ENCODE measurements around the gene FOXP1. TPM values are rescaled to one million over a fixed set of nuclear protein-coding genes. Genes with fewer than 3 reads are reported as not detected.

FOXP1 gene
- total RNA-seq, 1 experiment from 2014 or later, result 334 TPM

DNA sequence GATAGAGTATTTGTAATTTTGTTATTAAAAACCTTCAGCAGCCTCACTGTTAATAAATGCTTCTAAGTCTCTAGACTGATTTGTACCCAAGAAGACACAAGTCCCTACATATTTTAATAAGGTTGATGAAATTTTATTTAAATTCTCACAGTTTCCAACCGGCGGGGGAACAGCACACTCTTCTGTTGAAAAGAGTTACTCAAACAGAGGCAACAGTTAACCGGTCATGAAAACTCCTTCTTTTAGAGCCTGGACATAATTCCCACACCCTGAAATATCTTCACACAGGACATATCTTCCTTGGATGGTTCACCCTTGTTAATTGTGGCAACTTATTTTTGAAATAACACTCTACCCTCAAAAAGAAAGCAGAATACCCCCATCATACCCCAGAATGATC lies 278.8 kb downstream of the FOXP1 start:
- no peak overlapping the region for H2AFZ ChIP-seq (ENCODE audit: low read length)
- H3K36me3 ChIP-seq (ENCODE audit: insufficient read depth, low read length), result peaks cover 37% of the 10 kb centered on the region
- no peaks in the 10 kb centered on the region for H3K27me3 ChIP-seq (ENCODE audit: low read length)
- H3K27ac ChIP-seq (ENCODE audit: low read length), result peak overlapping the region; percentile 94
- H3K9ac ChIP-seq (ENCODE audit: low read length), result peak overlapping the region; percentile 76
- peaks cover 80% of the 10 kb centered on the region for H3K4me1 ChIP-seq (ENCODE audit: low read length)
- peaks cover 39% of the 10 kb centered on the region for H4K20me1 ChIP-seq (ENCODE audit: insufficient read depth, low read depth, low read length)
- H3K79me2 ChIP-seq (ENCODE audit: low read length), result peaks cover 100% of the 10 kb centered on the region
- peak overlapping the region; percentile 89 for H3K4me3 ChIP-seq (ENCODE audit: low read length)
- no peaks in the 10 kb centered on the region for H3K9me2 ChIP-seq (replicated peaks; ENCODE audit: insufficient read depth, low read length)
- H3K9me3 ChIP-seq (ENCODE audit: low read length), result no peaks in the 10 kb centered on the region
- DNase-seq, result peak; percentile 83
- peak overlapping the region; percentile 97 for H3K4me2 ChIP-seq (ENCODE audit: low read depth, low read length, poor library complexity, severe bottlenecking)

DNA sequence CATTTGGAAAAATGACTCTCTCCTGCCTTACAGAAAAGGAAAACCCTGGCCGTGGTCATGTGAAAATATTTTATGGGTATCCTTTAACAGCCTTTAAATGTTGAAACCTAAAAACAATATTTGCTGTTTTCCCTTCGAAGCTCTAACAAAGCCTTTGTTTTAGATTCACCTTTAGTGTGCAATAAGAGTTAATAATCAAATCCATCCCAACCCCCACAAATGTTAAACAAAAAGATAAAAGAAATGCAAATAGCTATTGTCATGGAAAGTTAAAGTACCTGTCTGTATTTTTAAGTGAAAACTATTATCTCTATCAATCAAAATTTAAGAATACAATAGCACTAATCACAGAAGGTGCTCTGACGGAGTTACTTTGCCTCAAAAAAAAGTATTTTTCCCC lies 279.3 kb downstream of the FOXP1 start:
- Histone ChIP-seq H3K9me3 (ENCODE audit: low read length) (no peaks in the 10 kb centered on the region), H3K27ac (ENCODE audit: low read length) (peak overlapping the region; percentile 94), H3K4me1 (ENCODE audit: low read length) (peaks cover 79% of the 10 kb centered on the region), H3K9me2 (replicated peaks; ENCODE audit: insufficient read depth, low read length) (no peaks in the 10 kb centered on the region), H2AFZ (ENCODE audit: low read length) (no peak overlapping the region), H3K27me3 (ENCODE audit: low read length) (no peaks in the 10 kb centered on the region), H3K4me3 (ENCODE audit: low read length) (peak overlapping the region; percentile 89), H3K4me2 (ENCODE audit: low read depth, low read length, poor library complexity, severe bottlenecking) (peak overlapping the region; percentile 97), H3K36me3 (ENCODE audit: insufficient read depth, low read length) (peaks cover 41% of the 10 kb centered on the region), H4K20me1 (ENCODE audit: insufficient read depth, low read depth, low read length) (peaks cover 41% of the 10 kb centered on the region), H3K9ac (ENCODE audit: low read length) (peak overlapping the region; percentile 76), H3K79me2 (ENCODE audit: low read length) (peaks cover 100% of the 10 kb centered on the region)
- DNase-seq, result peak; percentile 60

DNA sequence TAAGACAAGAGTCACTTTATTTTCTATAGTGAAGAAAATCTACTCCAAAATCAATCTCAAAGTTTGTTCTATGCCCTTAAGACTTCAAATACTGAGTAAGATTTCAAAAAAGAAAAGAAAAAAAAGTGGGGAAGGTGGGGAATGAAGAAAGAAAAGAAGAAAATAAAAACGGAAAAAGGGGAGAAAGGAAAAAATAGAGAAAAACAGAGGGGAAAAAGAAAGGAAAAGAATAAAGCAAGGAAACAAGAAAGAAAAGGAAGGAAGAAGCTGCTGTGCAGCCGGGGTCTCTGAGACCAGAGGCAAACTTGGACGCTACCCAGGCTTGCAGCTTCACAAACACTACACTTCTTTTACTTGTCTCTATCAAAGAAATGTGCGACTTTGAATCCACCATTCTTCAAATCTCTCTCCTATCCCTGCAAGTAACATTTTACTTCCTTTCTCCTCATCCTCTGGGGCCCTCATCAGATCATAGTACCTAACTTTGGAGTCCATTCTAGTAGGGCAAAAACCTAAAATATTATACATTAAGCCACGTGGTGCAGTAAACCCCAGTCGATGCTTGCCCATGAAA lies 279.8 kb downstream of the FOXP1 start:
- peak; percentile 74 for DNase-seq
- Histone ChIP-seq H2AFZ (ENCODE audit: low read length) (no peak overlapping the region), H3K9ac (ENCODE audit: low read length) (peak overlapping the region; percentile 76), H3K4me1 (ENCODE audit: low read length) (peaks cover 79% of the 10 kb centered on the region), H4K20me1 (ENCODE audit: insufficient read depth, low read depth, low read length) (peaks cover 41% of the 10 kb centered on the region), H3K27ac (ENCODE audit: low read length) (peak overlapping the region; percentile 94), H3K9me3 (ENCODE audit: low read length) (no peaks in the 10 kb centered on the region), H3K79me2 (ENCODE audit: low read length) (peaks cover 100% of the 10 kb centered on the region), H3K4me3 (ENCODE audit: low read length) (peak overlapping the region; percentile 89), H3K4me2 (ENCODE audit: low read depth, low read length, poor library complexity, severe bottlenecking) (peak overlapping the region; percentile 97), H3K36me3 (ENCODE audit: insufficient read depth, low read length) (peaks cover 47% of the 10 kb centered on the region), H3K9me2 (replicated peaks; ENCODE audit: insufficient read depth, low read length) (no peaks in the 10 kb centered on the region), H3K27me3 (ENCODE audit: low read length) (no peaks in the 10 kb centered on the region)

DNA sequence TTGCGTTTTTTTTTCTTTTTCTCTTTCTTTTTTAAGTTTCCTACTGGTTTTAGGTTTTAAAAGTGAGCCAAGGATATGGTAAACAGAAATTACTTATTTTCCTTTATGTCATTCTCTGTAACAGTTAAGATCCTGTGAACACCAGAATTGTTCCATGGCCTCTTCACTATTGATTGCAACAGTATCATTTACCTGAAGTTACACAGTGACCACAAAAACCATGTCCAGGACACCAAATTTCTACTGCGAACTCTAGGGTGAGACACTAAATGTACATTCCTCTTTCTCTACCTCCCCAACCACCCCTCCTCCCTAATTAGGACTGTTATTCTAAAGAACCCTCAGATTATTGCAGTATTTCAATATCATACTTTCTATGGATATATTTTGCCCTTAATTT lies 280.9 kb downstream of the FOXP1 start:
- peak overlapping the region; percentile 97 for H3K4me2 ChIP-seq (ENCODE audit: low read depth, low read length, poor library complexity, severe bottlenecking)
- peak overlapping the region; percentile 89 for H3K4me3 ChIP-seq (ENCODE audit: low read length)
- peaks cover 68% of the 10 kb centered on the region for H3K4me1 ChIP-seq (ENCODE audit: low read length)
- no peaks in the 10 kb centered on the region for H3K9me2 ChIP-seq (replicated peaks; ENCODE audit: insufficient read depth, low read length)
- H3K79me2 ChIP-seq (ENCODE audit: low read length), result peaks cover 100% of the 10 kb centered on the region
- H3K9ac ChIP-seq (ENCODE audit: low read length), result peak overlapping the region; percentile 76
- no peaks in the 10 kb centered on the region for H3K27me3 ChIP-seq (ENCODE audit: low read length)
- no peak overlapping the region for H2AFZ ChIP-seq (ENCODE audit: low read length)
- peaks cover 41% of the 10 kb centered on the region for H4K20me1 ChIP-seq (ENCODE audit: insufficient read depth, low read depth, low read length)
- DNase-seq, result no peak
- peaks cover 54% of the 10 kb centered on the region for H3K36me3 ChIP-seq (ENCODE audit: insufficient read depth, low read length)
- no peaks in the 10 kb centered on the region for H3K9me3 ChIP-seq (ENCODE audit: low read length)
- H3K27ac ChIP-seq (ENCODE audit: low read length), result peak overlapping the region; percentile 94

DNA sequence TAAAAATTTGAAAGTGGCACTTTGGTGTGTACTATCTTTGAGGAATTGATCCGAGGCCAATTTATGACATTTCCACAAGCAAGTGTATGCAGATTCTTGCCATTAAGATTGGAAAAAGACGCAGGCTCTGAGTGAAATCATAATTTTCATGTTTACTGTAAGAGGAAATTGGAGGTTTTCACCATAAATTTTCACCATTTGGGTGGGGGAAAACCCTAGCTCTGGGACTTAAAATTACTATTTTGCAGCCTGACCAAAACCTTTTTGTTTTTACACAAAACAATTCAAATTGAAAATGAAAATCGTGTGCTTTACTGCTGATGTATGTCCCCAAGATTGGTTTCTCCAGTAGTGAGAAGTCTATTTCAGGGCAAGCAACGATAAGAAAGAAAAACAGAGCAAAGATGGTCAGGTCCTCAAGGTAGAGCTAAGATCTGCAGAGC lies 282.6 kb downstream of the FOXP1 start:
- peak overlapping the region; percentile 97 for H3K4me2 ChIP-seq (ENCODE audit: low read depth, low read length, poor library complexity, severe bottlenecking)
- H3K9me2 ChIP-seq (replicated peaks; ENCODE audit: insufficient read depth, low read length), result no peaks in the 10 kb centered on the region
- peaks cover 100% of the 10 kb centered on the region for H3K79me2 ChIP-seq (ENCODE audit: low read length)
- H3K36me3 ChIP-seq (ENCODE audit: insufficient read depth, low read length), result peaks cover 67% of the 10 kb centered on the region
- no peak overlapping the region for H2AFZ ChIP-seq (ENCODE audit: low read length)
- no peak overlapping the region for H3K9ac ChIP-seq (ENCODE audit: low read length)
- peak overlapping the region; percentile 94 for H3K27ac ChIP-seq (ENCODE audit: low read length)
- no peaks in the 10 kb centered on the region for H3K9me3 ChIP-seq (ENCODE audit: low read length)
- peaks cover 51% of the 10 kb centered on the region for H4K20me1 ChIP-seq (ENCODE audit: insufficient read depth, low read depth, low read length)
- no peaks in the 10 kb centered on the region for H3K27me3 ChIP-seq (ENCODE audit: low read length)
- peaks cover 58% of the 10 kb centered on the region for H3K4me1 ChIP-seq (ENCODE audit: low read length)
- DNase-seq, result no peak
- peak overlapping the region; percentile 89 for H3K4me3 ChIP-seq (ENCODE audit: low read length)

DNA sequence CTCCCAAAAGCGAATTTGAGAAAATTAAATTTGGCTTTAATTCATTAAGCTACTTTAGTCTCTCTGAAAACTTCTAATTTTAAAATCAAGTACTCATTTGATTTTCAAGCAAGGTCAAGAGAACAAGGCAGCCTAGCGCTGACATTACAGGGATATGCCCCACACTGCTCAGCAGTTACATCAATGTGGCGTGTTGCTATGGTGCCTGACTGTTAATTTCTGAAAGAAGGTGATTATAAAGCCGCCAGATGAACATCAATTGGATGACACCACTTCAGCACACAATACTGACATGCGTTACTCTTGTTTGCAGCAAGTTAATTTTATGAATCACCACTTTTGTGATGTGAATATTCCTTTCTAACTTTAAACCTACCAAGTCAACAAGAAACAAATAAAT lies 284.4 kb downstream of the FOXP1 start:
- Histone ChIP-seq H3K4me1 (ENCODE audit: low read length) (peaks cover 58% of the 10 kb centered on the region), H3K79me2 (ENCODE audit: low read length) (peaks cover 100% of the 10 kb centered on the region), H2AFZ (ENCODE audit: low read length) (no peak overlapping the region), H3K27me3 (ENCODE audit: low read length) (no peaks in the 10 kb centered on the region), H3K4me3 (ENCODE audit: low read length) (no peak overlapping the region), H3K27ac (ENCODE audit: low read length) (peak overlapping the region; percentile 94), H3K9me3 (ENCODE audit: low read length) (no peaks in the 10 kb centered on the region), H3K4me2 (ENCODE audit: low read depth, low read length, poor library complexity, severe bottlenecking) (no peak overlapping the region), H4K20me1 (ENCODE audit: insufficient read depth, low read depth, low read length) (peaks cover 52% of the 10 kb centered on the region), H3K9ac (ENCODE audit: low read length) (no peak overlapping the region), H3K9me2 (replicated peaks; ENCODE audit: insufficient read depth, low read length) (no peaks in the 10 kb centered on the region), H3K36me3 (ENCODE audit: insufficient read depth, low read length) (peaks cover 85% of the 10 kb centered on the region)
- DNase-seq, result no peak

DNA sequence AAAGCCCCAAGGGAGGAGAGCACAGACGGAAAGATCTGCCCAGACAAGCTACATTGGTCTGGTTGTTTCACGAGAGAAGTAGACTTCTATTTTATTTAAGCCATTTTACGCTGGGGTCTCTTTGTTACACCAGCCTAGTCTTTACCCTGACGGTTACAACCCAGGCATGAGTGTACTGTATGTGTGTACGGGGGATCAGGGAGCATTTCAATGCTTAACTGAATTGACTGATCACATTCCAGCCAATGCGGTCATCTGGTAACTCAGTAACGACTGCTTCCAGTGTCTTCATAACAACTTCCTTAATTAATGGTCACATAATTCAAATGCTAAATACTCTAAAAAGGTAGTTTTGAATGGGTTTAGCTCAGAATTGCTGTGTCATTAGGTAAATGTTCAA lies 288.6 kb downstream of the FOXP1 start:
- peaks cover 18% of the 10 kb centered on the region for H3K4me1 ChIP-seq (ENCODE audit: low read length)
- H3K79me2 ChIP-seq (ENCODE audit: low read length), result peaks cover 99% of the 10 kb centered on the region
- H3K27me3 ChIP-seq (ENCODE audit: low read length), result no peaks in the 10 kb centered on the region
- H2AFZ ChIP-seq (ENCODE audit: low read length), result no peak overlapping the region
- no peaks in the 10 kb centered on the region for H3K9me2 ChIP-seq (replicated peaks; ENCODE audit: insufficient read depth, low read length)
- H3K27ac ChIP-seq (ENCODE audit: low read length), result no peak overlapping the region
- no peak for DNase-seq
- H4K20me1 ChIP-seq (ENCODE audit: insufficient read depth, low read depth, low read length), result peaks cover 29% of the 10 kb centered on the region; the same call in 1 of the 2 replicates
- H3K4me2 ChIP-seq (ENCODE audit: low read depth, low read length, poor library complexity, severe bottlenecking), result no peak overlapping the region
- H3K9me3 ChIP-seq (ENCODE audit: low read length), result no peaks in the 10 kb centered on the region
- no peak overlapping the region for H3K4me3 ChIP-seq (ENCODE audit: low read length)
- H3K36me3 ChIP-seq (ENCODE audit: insufficient read depth, low read length), result peaks cover 70% of the 10 kb centered on the region
- H3K9ac ChIP-seq (ENCODE audit: low read length), result no peak overlapping the region

DNA sequence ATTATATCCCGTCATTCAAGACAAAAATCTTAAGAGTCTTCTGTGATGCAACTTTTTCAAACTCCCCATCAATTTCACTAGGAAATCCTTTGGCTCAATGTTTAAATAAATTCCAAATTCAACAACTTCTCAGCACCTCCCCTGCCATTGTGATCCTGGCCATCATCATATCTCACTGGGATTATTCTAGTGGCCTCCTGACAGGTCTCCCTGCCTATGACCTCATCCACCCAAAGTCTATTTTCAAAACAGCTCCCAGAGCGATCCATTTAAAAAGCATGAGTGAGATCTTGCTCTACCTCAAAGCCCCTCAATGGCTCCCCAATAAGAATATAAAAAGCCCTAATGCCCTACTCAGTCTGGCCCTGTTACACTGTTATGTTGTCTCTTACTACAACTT lies 293.2 kb downstream of the FOXP1 start:
- H3K79me2 ChIP-seq (ENCODE audit: low read length), result peaks cover 93% of the 10 kb centered on the region

More for the DNA sequence above, 293.2 kb downstream of the FOXP1 start:
- Histone ChIP-seq H3K4me3 (ENCODE audit: low read length) (no peak overlapping the region), H3K27me3 (ENCODE audit: low read length) (no peaks in the 10 kb centered on the region), H3K4me2 (ENCODE audit: low read depth, low read length, poor library complexity, severe bottlenecking) (no peak overlapping the region), H3K9me2 (replicated peaks; ENCODE audit: insufficient read depth, low read length) (no peaks in the 10 kb centered on the region), H3K27ac (ENCODE audit: low read length) (0 out of 2 replicates have a peak overlapping the region, but pooled peaks have one; percentile 14), H3K4me1 (ENCODE audit: low read length) (peaks cover 14% of the 10 kb centered on the region; the same call in 1 of the 2 replicates), H3K36me3 (ENCODE audit: insufficient read depth, low read length) (peaks cover 37% of the 10 kb centered on the region), H4K20me1 (ENCODE audit: insufficient read depth, low read depth, low read length) (peaks cover 25% of the 10 kb centered on the region; the same call in 1 of the 2 replicates), H2AFZ (ENCODE audit: low read length) (no peak overlapping the region), H3K9ac (ENCODE audit: low read length) (no peak overlapping the region), H3K9me3 (ENCODE audit: low read length) (no peaks in the 10 kb centered on the region)
- no peak for DNase-seq
